Spleen (tissue), 11 donors: ENCODE measurements around the gene TMEM106B. TPM values are rescaled to one million over a fixed set of nuclear protein-coding genes. Genes with fewer than 3 reads are reported as not detected.

ENCODE experiments used
- DNase-seq: peaks from one replicate; pipeline ENCODE4 v3.0.0-alpha.2; 2020
- H3K27ac ChIP-seq, 8 donors: fragments of 200-600 bp; sonication (generic) in 7 of 8; 1 replicate in 4 of 8; 2 replicates in 4 of 8; pipeline versions ENCODE4 v1.5.0 to v1.8.0; 2016 to 2021; ENCODE audit warnings: inconsistent platforms in 4 of 8, mild to moderate bottlenecking in 4 of 8, moderate library complexity in 1 of 8
- H3K27me3 ChIP-seq, 7 donors: fragments of 200-600 bp; sonication (generic) in 6 of 7; replicated peaks in 1 of 7; 1 replicate in 4 of 7; 2 replicates in 3 of 7; pipeline versions ENCODE4 v1.5.0 to v1.8.0; 2016 to 2021; ENCODE audit warnings: inconsistent platforms in 3 of 7, mild to moderate bottlenecking in 1 of 7
- H3K36me3 ChIP-seq, 6 donors: fragments of 200-600 bp; sonication (generic) in 5 of 6; 1 replicate in 4 of 6; 2 replicates in 2 of 6; pipeline versions ENCODE4 v1.5.0 to v1.8.0; 2016 to 2021; ENCODE audit warnings: inconsistent platforms in 2 of 6
- H3K4me1 ChIP-seq, 6 donors: fragments of 200-600 bp; sonication (generic) in 5 of 6; 1 replicate in 3 of 6; 2 replicates in 3 of 6; pipeline versions ENCODE4 v1.5.0 to v1.8.0; 2016 to 2021; ENCODE audit warnings: inconsistent platforms in 3 of 6
- H3K4me3 ChIP-seq, 8 donors: fragments of 200-600 bp; sonication (generic) in 7 of 8; 1 replicate in 4 of 8; 2 replicates in 4 of 8; pipeline versions ENCODE4 v1.5.0 to v1.8.0; 2016 to 2021; ENCODE audit warnings: inconsistent platforms in 4 of 8, mild to moderate bottlenecking in 4 of 8, moderate library complexity in 2 of 8
- H3K9me3 ChIP-seq, 8 donors: fragments of 200-600 bp; sonication (generic) in 7 of 8; 1 replicate in 4 of 8; 2 replicates in 4 of 8; pipeline versions ENCODE4 v1.5.0 to v1.8.0; 2016 to 2021; ENCODE audit warnings: inconsistent platforms in 4 of 8
- POLR2A ChIP-seq, 3 donors: fragments of 450-650 bp; IDR thresholded peaks; one replicate each; pipeline ENCODE4 v1.5.1; 2017; ENCODE audit warnings: antibody characterized with exemption in 3 of 3, mild to moderate bottlenecking in 1 of 3
- POLR2AphosphoS5 ChIP-seq, 3 donors: sonication (generic); formaldehyde crosslinking; IDR thresholded peaks; one replicate each; pipeline ENCODE4 v1.5.1; 2017; ENCODE audit warnings: antibody characterized with exemption in 3 of 3
- WGBS, 5 donors: extraction: QIAGEN DNeasy Blood & Tissue Kit in 3 of 5; methylation state at CpG; one replicate each; pipeline versions ENCODE4 v1.1.5 to v1.1.7; 2013 to 2018; 5-methylcytosine and 5-hydroxymethylcytosine counted together
- intact Hi-C: fragments of 100-400 bp; cut with DNase I; formaldehyde crosslinking; loops from one replicate; pipeline ENCODE4 v1.15.0; 2023; ENCODE audit warnings: low total_unique reads
- polyA plus RNA-seq, 3 donors: library from polyadenylated mRNA; stranded (reverse); fragments of 200-250 nt; gene quantifications; one replicate each; pipeline ENCODE4 v1.2.1, GENCODE V29; 2013
- total RNA-seq, 7 donors: library from RNA; depleted of rRNA in 3 of 7; stranded (reverse); fragments of >200 nt in 3 of 7; fragmentation: NEBNext Ultra II Directional in 4 of 7; extraction: Animal tissue kit (Norgen Biotek cat#: 25700) in 4 of 7; gene quantifications; one replicate each; pipeline versions ENCODE4 v1.1.0 to v1.2.1, GENCODE V29; 2016 to 2021
- TF ChIP-seq, protein P1 (sequence below), 11 experiments: fragments of 200-600 bp in 7 of 11; fragments of 450-650 bp in 4 of 11; sonication (generic) in 4 of 11; IDR thresholded peaks in 8 of 11; conservative IDR thresholded peaks in 3 of 11; 1 replicate in 7 of 11; 2 replicates in 4 of 11; pipeline versions ENCODE4 v1.4.0 to v1.8.0; 2016 to 2021; ENCODE audit warnings: antibody characterized with exemption in 11 of 11, inconsistent platforms in 4 of 11, mild to moderate bottlenecking in 1 of 11
- donor health status: healthy with polysubstance abuse.
- donor health status: DM: no; HTN: no; CAD: no; lungs with moderate emphysema.
- donor health status: DM: no; HTN: no; CAD: no.
- donor health status: Bipolar disorder and iron deficiency.
- donor health status: healthy.
- donor health status: DM: no; HTN: no; CAD: no.
- donor health status: DM: yes; HTN: yes; CAD: no.

Gene TMEM106B
- total and polyA plus RNA-seq, 10 donors: 6.6 to 58.2 (median 31.3) TPM

DNA sequence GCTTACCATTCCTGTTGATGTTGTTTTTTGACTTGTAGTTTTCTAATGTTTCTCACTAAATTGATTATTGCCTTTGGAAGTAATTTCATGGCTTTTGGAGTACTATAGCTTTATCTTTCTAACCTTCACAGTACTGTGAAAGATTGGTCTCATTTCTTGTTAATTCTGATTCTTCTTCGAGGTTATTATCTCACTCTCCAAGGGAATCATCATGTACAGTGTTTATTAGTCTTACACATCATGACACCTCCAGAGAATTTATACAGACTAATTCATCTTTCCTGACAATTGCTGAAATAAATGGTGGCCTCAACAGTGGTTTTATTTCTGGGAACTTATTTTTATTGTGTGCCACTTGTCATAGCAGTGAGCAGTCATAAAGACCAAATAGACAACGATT lies 37.4 kb upstream of the TMEM106B start:
- no peak for DNase-seq
- H3K9me3 ChIP-seq: peaks cover 0 to 9% (median 4%) of the 10 kb centered on the region in 8 donors
- peaks cover 0 to 22% (median 0%) of the 10 kb centered on the region in 7 donors for H3K27me3 ChIP-seq
- TF ChIP-seq, protein P1, sequence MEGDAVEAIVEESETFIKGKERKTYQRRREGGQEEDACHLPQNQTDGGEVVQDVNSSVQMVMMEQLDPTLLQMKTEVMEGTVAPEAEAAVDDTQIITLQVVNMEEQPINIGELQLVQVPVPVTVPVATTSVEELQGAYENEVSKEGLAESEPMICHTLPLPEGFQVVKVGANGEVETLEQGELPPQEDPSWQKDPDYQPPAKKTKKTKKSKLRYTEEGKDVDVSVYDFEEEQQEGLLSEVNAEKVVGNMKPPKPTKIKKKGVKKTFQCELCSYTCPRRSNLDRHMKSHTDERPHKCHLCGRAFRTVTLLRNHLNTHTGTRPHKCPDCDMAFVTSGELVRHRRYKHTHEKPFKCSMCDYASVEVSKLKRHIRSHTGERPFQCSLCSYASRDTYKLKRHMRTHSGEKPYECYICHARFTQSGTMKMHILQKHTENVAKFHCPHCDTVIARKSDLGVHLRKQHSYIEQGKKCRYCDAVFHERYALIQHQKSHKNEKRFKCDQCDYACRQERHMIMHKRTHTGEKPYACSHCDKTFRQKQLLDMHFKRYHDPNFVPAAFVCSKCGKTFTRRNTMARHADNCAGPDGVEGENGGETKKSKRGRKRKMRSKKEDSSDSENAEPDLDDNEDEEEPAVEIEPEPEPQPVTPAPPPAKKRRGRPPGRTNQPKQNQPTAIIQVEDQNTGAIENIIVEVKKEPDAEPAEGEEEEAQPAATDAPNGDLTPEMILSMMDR (IDR thresholded peaks at IDR 0.05 in 8 of 11, conservative IDR thresholded peaks at IDR 0.05 in 3 of 11): no peak
- TF ChIP-seq POLR2A (IDR thresholded peaks at IDR 0.05) (no peak), POLR2AphosphoS5 (IDR thresholded peaks at IDR 0.05) (no peak)
- H3K4me1 ChIP-seq: no peaks in the 10 kb centered on the region
- no peak overlapping the region for H3K27ac ChIP-seq
- no peak overlapping the region for H3K4me3 ChIP-seq
- intact Hi-C loops: no loop called here
- H3K36me3 ChIP-seq: no peaks in the 10 kb centered on the region
- WGBS, 5 donors: 54 to 77% (median 62%) methylated on average over 2 of the region's 2 CpGs

DNA sequence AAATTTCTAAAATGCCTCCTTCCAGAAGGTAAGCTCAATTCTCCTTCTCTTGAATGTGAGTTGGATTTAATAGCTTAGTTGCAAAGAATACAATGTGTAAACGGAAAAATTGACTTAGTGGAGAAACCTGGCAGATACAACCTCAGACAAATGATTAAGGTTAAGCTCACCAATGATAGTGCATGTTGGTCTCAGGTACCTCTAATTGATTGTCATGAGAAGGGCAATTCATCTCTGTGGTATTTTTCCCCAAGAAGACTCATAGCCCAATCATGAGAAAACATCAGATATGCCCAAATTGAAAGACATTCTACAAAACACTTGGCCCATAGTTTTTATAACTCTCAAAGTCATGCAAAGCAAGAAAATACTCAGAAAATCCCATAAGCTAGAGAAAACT lies 36.2 kb upstream of the TMEM106B start:
- H3K4me1 ChIP-seq: no peaks in the 10 kb centered on the region
- no peak for TF ChIP-seq POLR2AphosphoS5 (IDR thresholded peaks at IDR 0.05)
- TF ChIP-seq, protein P1 (IDR thresholded peaks at IDR 0.05 in 8 of 11, conservative IDR thresholded peaks at IDR 0.05 in 3 of 11): no peak
- no peak for TF ChIP-seq POLR2A (IDR thresholded peaks at IDR 0.05)
- no peak overlapping the region for H3K4me3 ChIP-seq
- DNase-seq: no peak
- no peak overlapping the region for H3K27ac ChIP-seq
- WGBS, 5 donors: 81 to 95% (median 93%) methylated on average over 1 of the region's 1 CpG
- H3K9me3 ChIP-seq: no peaks in the 10 kb centered on the region
- H3K27me3 ChIP-seq: peaks cover 0 to 22% (median 0%) of the 10 kb centered on the region in 7 donors
- intact Hi-C loops: no loop called here
- no peaks in the 10 kb centered on the region for H3K36me3 ChIP-seq

DNA sequence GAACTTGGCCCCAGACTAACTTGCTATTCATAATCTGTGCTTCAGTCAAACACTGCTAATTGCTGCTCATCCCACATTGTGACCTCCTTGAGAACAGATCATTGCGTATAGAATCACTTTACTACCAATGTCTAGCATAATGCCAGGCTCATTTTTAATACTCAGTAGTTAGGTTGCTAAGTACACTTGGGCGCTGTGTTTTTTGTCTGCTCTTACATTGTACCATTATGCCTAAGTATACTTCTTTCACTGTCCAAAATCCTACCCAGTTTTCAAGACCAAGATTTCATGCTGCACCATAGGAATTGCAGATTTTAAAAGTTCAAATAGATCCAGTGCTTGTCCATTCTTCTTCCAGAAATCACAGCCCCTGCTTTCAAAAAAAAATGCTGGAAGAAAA lies 32.8 kb upstream of the TMEM106B start:
- H3K27me3 ChIP-seq: peaks cover 0 to 15% (median 0%) of the 10 kb centered on the region in 7 donors
- no peaks in the 10 kb centered on the region for H3K36me3 ChIP-seq
- no peak for TF ChIP-seq POLR2A (IDR thresholded peaks at IDR 0.05)
- TF ChIP-seq POLR2AphosphoS5 (IDR thresholded peaks at IDR 0.05): no peak
- TF ChIP-seq, protein P1 (IDR thresholded peaks at IDR 0.05 in 8 of 11, conservative IDR thresholded peaks at IDR 0.05 in 3 of 11): no peak
- H3K4me1 ChIP-seq: no peaks in the 10 kb centered on the region
- WGBS, 5 donors: 78 to 96% (median 86%) methylated on average over 2 of the region's 2 CpGs
- H3K9me3 ChIP-seq: no peaks in the 10 kb centered on the region
- intact Hi-C loops: no loop called here
- no peak overlapping the region for H3K27ac ChIP-seq
- no peak overlapping the region for H3K4me3 ChIP-seq
- no peak for DNase-seq

DNA sequence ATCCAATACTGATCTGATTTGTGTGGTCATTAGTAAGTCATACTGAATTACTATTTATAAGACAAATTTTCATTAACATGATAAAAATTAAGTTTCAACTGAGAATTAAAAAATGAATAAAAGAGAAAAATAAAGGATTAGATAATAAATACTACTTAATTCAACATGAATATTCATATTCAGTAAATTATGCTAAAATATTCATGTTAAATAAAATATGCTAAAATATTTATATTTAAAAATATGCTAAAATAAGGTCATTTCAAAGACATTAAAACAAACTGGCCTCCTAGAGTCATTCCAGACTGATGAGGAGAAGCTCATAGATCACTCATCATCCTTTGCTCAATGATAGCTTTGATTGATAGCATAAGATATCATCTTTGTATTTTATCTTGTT lies 16.7 kb upstream of the TMEM106B start:
- no peaks in the 10 kb centered on the region for H3K9me3 ChIP-seq
- TF ChIP-seq, protein P1 (IDR thresholded peaks at IDR 0.05 in 8 of 11, conservative IDR thresholded peaks at IDR 0.05 in 3 of 11): no peak
- no peak for TF ChIP-seq POLR2AphosphoS5 (IDR thresholded peaks at IDR 0.05)
- TF ChIP-seq POLR2A (IDR thresholded peaks at IDR 0.05): no peak

More for the DNA sequence above, 16.7 kb upstream of the TMEM106B start:
- no peak overlapping the region for H3K27ac ChIP-seq
- intact Hi-C loops: no loop called here
- H3K27me3 ChIP-seq: no peaks in the 10 kb centered on the region
- no peak overlapping the region for H3K4me3 ChIP-seq
- no peaks in the 10 kb centered on the region for H3K36me3 ChIP-seq
- no peak for DNase-seq
- no peaks in the 10 kb centered on the region for H3K4me1 ChIP-seq
